Stimulated activated naive CD8-positive, alpha-beta T cell treated with anti-CD3 and anti-CD28 coated beads, Interleukin-15, Interleukin-2, amounts not matched to agents 100 ng/mL and 50 ng/mL, for 24 hours (primary cell): Measurements from ENCODE around the gene SYNGR1.
"Not testable (repeated sequence)": the region's sequence is repeated elsewhere in the genome, so short reads cannot be mapped to it uniquely, and the experiment has no call there.

Experiments
- H3K27ac Mint-ChIP-seq: one replicate; pipeline ENCODE4 v1.8.0; 2021; ENCODE audit warnings: mild to moderate bottlenecking, mixed read lengths
- H3K27me3 Mint-ChIP-seq: one replicate; pipeline ENCODE4 v1.8.0; 2021; ENCODE audit warnings: mixed read lengths
- H3K36me3 Mint-ChIP-seq: one replicate; pipeline ENCODE4 v1.8.0; 2021; ENCODE audit warnings: low read depth, mixed read lengths
- H3K4me1 Mint-ChIP-seq: one replicate; pipeline ENCODE4 v1.8.0; 2021; ENCODE audit warnings: low read depth, mixed read lengths
- H3K4me3 Mint-ChIP-seq: one replicate; pipeline ENCODE4 v1.8.0; 2021; ENCODE audit warnings: mild to moderate bottlenecking, mixed read lengths
- H3K9me3 Mint-ChIP-seq: one replicate; pipeline ENCODE4 v1.8.0; 2021; ENCODE audit warnings: mixed read lengths

The SYNGR1 gene

GRCh38 chr22:39388261-39389011 lies 38.6 kb downstream of the SYNGR1 start:
- H3K9me3 Mint-ChIP-seq = no peaks in the 10 kb centered on the region
- peaks cover 12% of the 10 kb centered on the region for H3K4me1 Mint-ChIP-seq
- H3K27ac Mint-ChIP-seq = peak overlapping the region; percentile 77
- no peaks in the 10 kb centered on the region for H3K36me3 Mint-ChIP-seq
- H3K27me3 Mint-ChIP-seq = no peaks in the 10 kb centered on the region
- H3K4me3 Mint-ChIP-seq = peak overlapping the region; percentile 79

- Mint-ChIP-seq H3K4me1 (peaks cover 12% of the 10 kb centered on the region), H3K27me3 (no peaks in the 10 kb centered on the region), H3K36me3 (no peaks in the 10 kb centered on the region), H3K9me3 (no peaks in the 10 kb centered on the region), H3K4me3 (no peak overlapping the region), H3K27ac (no peak overlapping the region)
Observed at GRCh38 chr22:39389420-39389819, 39.6 kb downstream of the SYNGR1 start.

- H3K27ac Mint-ChIP-seq = no peak overlapping the region
- H3K4me3 Mint-ChIP-seq = no peak overlapping the region
- peaks cover 6% of the 10 kb centered on the region for H3K4me1 Mint-ChIP-seq
- H3K9me3 Mint-ChIP-seq = no peaks in the 10 kb centered on the region
- H3K27me3 Mint-ChIP-seq = no peaks in the 10 kb centered on the region
- H3K36me3 Mint-ChIP-seq = no peaks in the 10 kb centered on the region
Observed at GRCh38 chr22:39392341-39392948, 42.7 kb downstream of the SYNGR1 start.

- Mint-ChIP-seq H3K4me3 (no peak overlapping the region), H3K4me1 (peaks cover 17% of the 10 kb centered on the region), H3K27ac (no peak overlapping the region), H3K36me3 (no peaks in the 10 kb centered on the region), H3K9me3 (no peaks in the 10 kb centered on the region), H3K27me3 (no peaks in the 10 kb centered on the region)
Observed at GRCh38 chr22:39395936-39396796, 46.4 kb downstream of the SYNGR1 start.

- H3K36me3 Mint-ChIP-seq = peaks cover 2% of the 10 kb centered on the region
- no peak overlapping the region for H3K27ac Mint-ChIP-seq
- H3K4me1 Mint-ChIP-seq = peaks cover 23% of the 10 kb centered on the region
- H3K4me3 Mint-ChIP-seq = no peak overlapping the region
- no peaks in the 10 kb centered on the region for H3K27me3 Mint-ChIP-seq
- H3K9me3 Mint-ChIP-seq = no peaks in the 10 kb centered on the region
Observed at GRCh38 chr22:39396797-39397195, 47.0 kb downstream of the SYNGR1 start.

- peak overlapping the region; percentile 91 for H3K4me3 Mint-ChIP-seq
- no peaks in the 10 kb centered on the region for H3K9me3 Mint-ChIP-seq
- peaks cover 56% of the 10 kb centered on the region for H3K4me1 Mint-ChIP-seq
- H3K36me3 Mint-ChIP-seq = peaks cover 33% of the 10 kb centered on the region
- H3K27ac Mint-ChIP-seq = no peak overlapping the region
- H3K27me3 Mint-ChIP-seq = no peaks in the 10 kb centered on the region
Observed at GRCh38 chr22:39401301-39401631, 51.5 kb downstream of the SYNGR1 start.

GRCh38 chr22:39405346-39406085 lies 55.7 kb downstream of the SYNGR1 start:
- Mint-ChIP-seq H3K4me3 (no peak overlapping the region), H3K36me3 (peaks cover 51% of the 10 kb centered on the region), H3K27me3 (no peaks in the 10 kb centered on the region), H3K9me3 (no peaks in the 10 kb centered on the region), H3K27ac (no peak overlapping the region), H3K4me1 (peaks cover 71% of the 10 kb centered on the region)

- Mint-ChIP-seq H3K4me3 (no peak overlapping the region), H3K9me3 (no peaks in the 10 kb centered on the region), H3K27ac (no peak overlapping the region), H3K36me3 (peaks cover 40% of the 10 kb centered on the region), H3K27me3 (no peaks in the 10 kb centered on the region), H3K4me1 (peaks cover 73% of the 10 kb centered on the region)
Observed at GRCh38 chr22:39408173-39408572, 58.4 kb downstream of the SYNGR1 start.

- no peaks in the 10 kb centered on the region for H3K27me3 Mint-ChIP-seq
- H3K4me3 Mint-ChIP-seq = no peak overlapping the region
- peaks cover 76% of the 10 kb centered on the region for H3K4me1 Mint-ChIP-seq
- H3K27ac Mint-ChIP-seq = no peak overlapping the region
- H3K9me3 Mint-ChIP-seq = no peaks in the 10 kb centered on the region
- H3K36me3 Mint-ChIP-seq = peaks cover 36% of the 10 kb centered on the region
Observed at GRCh38 chr22:39408807-39409206, 59.0 kb downstream of the SYNGR1 start.

GRCh38 chr22:39409516-39410029 lies 59.8 kb downstream of the SYNGR1 start:
- H3K36me3 Mint-ChIP-seq = peaks cover 33% of the 10 kb centered on the region
- H3K27ac Mint-ChIP-seq = no peak overlapping the region
- no peaks in the 10 kb centered on the region for H3K27me3 Mint-ChIP-seq
- peaks cover 79% of the 10 kb centered on the region for H3K4me1 Mint-ChIP-seq
- H3K4me3 Mint-ChIP-seq = no peak overlapping the region
- no peaks in the 10 kb centered on the region for H3K9me3 Mint-ChIP-seq

GRCh38 chr22:39410264-39410663 lies 60.5 kb downstream of the SYNGR1 start:
- Mint-ChIP-seq H3K9me3 (no peaks in the 10 kb centered on the region), H3K27me3 (no peaks in the 10 kb centered on the region), H3K4me3 (no peak overlapping the region), H3K36me3 (peaks cover 29% of the 10 kb centered on the region), H3K27ac (no peak overlapping the region), H3K4me1 (peaks cover 79% of the 10 kb centered on the region)

GRCh38 chr22:39411828-39412365 lies 62.1 kb downstream of the SYNGR1 start:
- Mint-ChIP-seq H3K36me3 (peaks cover 23% of the 10 kb centered on the region), H3K4me1 (peaks cover 75% of the 10 kb centered on the region), H3K4me3 (peak overlapping the region; percentile 47)
- not testable (repeated sequence) for H3K9me3 Mint-ChIP-seq, H3K27ac Mint-ChIP-seq, H3K27me3 Mint-ChIP-seq

GRCh38 chr22:39413204-39413603 lies 63.4 kb downstream of the SYNGR1 start:
- not testable (repeated sequence) for H3K27me3 Mint-ChIP-seq, H3K4me3 Mint-ChIP-seq, H3K9me3 Mint-ChIP-seq, H3K27ac Mint-ChIP-seq
- H3K36me3 Mint-ChIP-seq = peaks cover 21% of the 10 kb centered on the region
- peaks cover 66% of the 10 kb centered on the region for H3K4me1 Mint-ChIP-seq

GRCh38 chr22:39414377-39414776 lies 64.6 kb downstream of the SYNGR1 start:
- Mint-ChIP-seq H3K27me3 (no peaks in the 10 kb centered on the region), H3K9me3 (no peaks in the 10 kb centered on the region), H3K4me3 (no peak overlapping the region), H3K36me3 (peaks cover 26% of the 10 kb centered on the region), H3K4me1 (peaks cover 57% of the 10 kb centered on the region), H3K27ac (peak overlapping the region; percentile 55)
